ENCODE results near the gene LRP3. TPM values are rescaled to one million over a fixed set of nuclear protein-coding genes. Genes with fewer than 3 reads are reported as not detected.

LRP3 gene
- total and polyA plus RNA-seq, 2 experiments from 2014 or later: 3.5 to 62.7 TPM

GRCh38 chr19:33215438-33216197 is 21.5 kb downstream of the LRP3 start (continued):
- TF ChIP-seq, protein P1, sequence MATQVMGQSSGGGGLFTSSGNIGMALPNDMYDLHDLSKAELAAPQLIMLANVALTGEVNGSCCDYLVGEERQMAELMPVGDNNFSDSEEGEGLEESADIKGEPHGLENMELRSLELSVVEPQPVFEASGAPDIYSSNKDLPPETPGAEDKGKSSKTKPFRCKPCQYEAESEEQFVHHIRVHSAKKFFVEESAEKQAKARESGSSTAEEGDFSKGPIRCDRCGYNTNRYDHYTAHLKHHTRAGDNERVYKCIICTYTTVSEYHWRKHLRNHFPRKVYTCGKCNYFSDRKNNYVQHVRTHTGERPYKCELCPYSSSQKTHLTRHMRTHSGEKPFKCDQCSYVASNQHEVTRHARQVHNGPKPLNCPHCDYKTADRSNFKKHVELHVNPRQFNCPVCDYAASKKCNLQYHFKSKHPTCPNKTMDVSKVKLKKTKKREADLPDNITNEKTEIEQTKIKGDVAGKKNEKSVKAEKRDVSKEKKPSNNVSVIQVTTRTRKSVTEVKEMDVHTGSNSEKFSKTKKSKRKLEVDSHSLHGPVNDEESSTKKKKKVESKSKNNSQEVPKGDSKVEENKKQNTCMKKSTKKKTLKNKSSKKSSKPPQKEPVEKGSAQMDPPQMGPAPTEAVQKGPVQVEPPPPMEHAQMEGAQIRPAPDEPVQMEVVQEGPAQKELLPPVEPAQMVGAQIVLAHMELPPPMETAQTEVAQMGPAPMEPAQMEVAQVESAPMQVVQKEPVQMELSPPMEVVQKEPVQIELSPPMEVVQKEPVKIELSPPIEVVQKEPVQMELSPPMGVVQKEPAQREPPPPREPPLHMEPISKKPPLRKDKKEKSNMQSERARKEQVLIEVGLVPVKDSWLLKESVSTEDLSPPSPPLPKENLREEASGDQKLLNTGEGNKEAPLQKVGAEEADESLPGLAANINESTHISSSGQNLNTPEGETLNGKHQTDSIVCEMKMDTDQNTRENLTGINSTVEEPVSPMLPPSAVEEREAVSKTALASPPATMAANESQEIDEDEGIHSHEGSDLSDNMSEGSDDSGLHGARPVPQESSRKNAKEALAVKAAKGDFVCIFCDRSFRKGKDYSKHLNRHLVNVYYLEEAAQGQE (IDR thresholded peaks at IDR 0.05; ENCODE audit: unreplicated experiment): no peak
- TF ChIP-seq, protein P2, sequence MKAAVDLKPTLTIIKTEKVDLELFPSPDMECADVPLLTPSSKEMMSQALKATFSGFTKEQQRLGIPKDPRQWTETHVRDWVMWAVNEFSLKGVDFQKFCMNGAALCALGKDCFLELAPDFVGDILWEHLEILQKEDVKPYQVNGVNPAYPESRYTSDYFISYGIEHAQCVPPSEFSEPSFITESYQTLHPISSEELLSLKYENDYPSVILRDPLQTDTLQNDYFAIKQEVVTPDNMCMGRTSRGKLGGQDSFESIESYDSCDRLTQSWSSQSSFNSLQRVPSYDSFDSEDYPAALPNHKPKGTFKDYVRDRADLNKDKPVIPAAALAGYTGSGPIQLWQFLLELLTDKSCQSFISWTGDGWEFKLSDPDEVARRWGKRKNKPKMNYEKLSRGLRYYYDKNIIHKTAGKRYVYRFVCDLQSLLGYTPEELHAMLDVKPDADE (IDR thresholded peaks at IDR 0.05): no peak
- TF ChIP-seq POLR2AphosphoS5 (IDR thresholded peaks at IDR 0.05; ENCODE audit: low read depth) (no peak), CREB1 (CRISPR knock-in tag; IDR thresholded peaks at IDR 0.05; ENCODE audit: low read depth) (no peak), ZNF331 (CRISPR knock-in tag; IDR thresholded peaks at IDR 0.05; ENCODE audit: low read depth) (no peak)

DNA sequence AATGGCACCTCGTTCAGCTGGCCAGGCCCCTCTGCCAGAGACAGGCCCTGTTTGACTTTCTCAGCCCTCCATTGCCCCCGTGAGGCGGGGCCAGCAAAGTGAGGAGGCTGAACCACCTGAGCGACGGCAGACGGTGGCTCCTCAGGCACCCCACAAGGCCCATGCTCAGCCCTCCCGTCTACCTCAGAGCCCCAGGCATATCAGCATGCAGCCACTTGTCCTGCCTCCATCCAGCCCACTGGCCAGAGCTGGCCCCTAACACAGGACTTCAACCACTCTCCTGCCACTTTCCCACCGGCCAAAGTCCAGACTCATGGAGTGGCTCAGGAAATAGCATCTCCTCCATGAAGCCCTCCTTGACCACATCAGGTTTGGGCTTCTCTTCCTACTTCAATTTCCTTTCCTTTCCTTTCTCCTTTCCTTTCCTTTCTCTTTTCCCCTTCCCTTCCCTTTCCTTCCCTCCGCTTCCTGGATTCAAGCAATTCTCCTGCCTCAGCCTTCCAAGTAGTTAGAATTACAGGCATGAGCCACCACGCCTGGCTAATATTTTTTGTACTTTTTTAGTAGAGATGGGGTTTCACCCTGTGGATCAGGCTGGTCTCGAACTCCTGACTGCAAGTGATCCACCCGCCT is 22.2 kb downstream of the LRP3 start:
- H3K9me2 ChIP-seq (ENCODE audit: insufficient read depth): no peaks in the 10 kb centered on the region
- no peaks in the 10 kb centered on the region for H3K4me1 ChIP-seq (ENCODE audit: insufficient read depth)
- TF ChIP-seq POLR2AphosphoS5 (IDR thresholded peaks at IDR 0.05; ENCODE audit: low read depth): no peak
- TF ChIP-seq CTCF (conservative IDR thresholded peaks at IDR 0.05; ENCODE audit: low read depth in 2 of 2): peak; percentile 12 to 50; a peak in 2 of 4 replicates
- no peak for TF ChIP-seq NANOG (IDR thresholded peaks at IDR 0.05; ENCODE audit: borderline replicate concordance)
- TF ChIP-seq CREB1 (CRISPR knock-in tag; IDR thresholded peaks at IDR 0.05; ENCODE audit: low read depth): no peak
- no peak for TF ChIP-seq ZNF462 (CRISPR knock-in tag; IDR thresholded peaks at IDR 0.05)
- Mint-ChIP-seq H3K9me3 (no peaks in the 10 kb centered on the region), H3K4me3 (no peak overlapping the region), H3K36me3 (ENCODE audit: low read depth) (no peaks in the 10 kb centered on the region), H3K27ac (no peak overlapping the region), H3K27me3 (ENCODE audit: insufficient read depth, low read depth, poor library complexity) (peaks cover 18% of the 10 kb centered on the region), H3K4me1 (peaks cover 7% of the 10 kb centered on the region; the same call in 2 of the 3 replicates)
- H4K20me1 ChIP-seq (replicated peaks; ENCODE audit: insufficient read depth): no peaks in the 10 kb centered on the region
- H3K4me3 ChIP-seq: no peak overlapping the region
- ATAC-seq (peak; percentile 74), DNase-seq (ENCODE audit: low spot score) (peak; percentile 60)
- no peaks in the 10 kb centered on the region for H3K79me2 ChIP-seq (replicated peaks; ENCODE audit: insufficient read depth)
- no peaks in the 10 kb centered on the region for H3K27me3 ChIP-seq (ENCODE audit: insufficient read depth)
- no peak overlapping the region for H2AFZ ChIP-seq
- no peak overlapping the region for H3K4me2 ChIP-seq
- H3K27ac ChIP-seq (ENCODE audit: low read depth): no peak overlapping the region
- H3K36me3 ChIP-seq (ENCODE audit: insufficient read depth): no peaks in the 10 kb centered on the region
- H3F3A ChIP-seq (replicated peaks; ENCODE audit: low read depth): no peaks in the 10 kb centered on the region
